ENCODE data around the gene GABRA5. TPM values are rescaled to one million over a fixed set of nuclear protein-coding genes. Genes with fewer than 3 reads are reported as not detected.

GABRA5 gene
- total and polyA plus RNA-seq, 2 of the 4 experiments (the other 2 are of a cell fraction), result 4.0 to 7.3 TPM

DNA sequence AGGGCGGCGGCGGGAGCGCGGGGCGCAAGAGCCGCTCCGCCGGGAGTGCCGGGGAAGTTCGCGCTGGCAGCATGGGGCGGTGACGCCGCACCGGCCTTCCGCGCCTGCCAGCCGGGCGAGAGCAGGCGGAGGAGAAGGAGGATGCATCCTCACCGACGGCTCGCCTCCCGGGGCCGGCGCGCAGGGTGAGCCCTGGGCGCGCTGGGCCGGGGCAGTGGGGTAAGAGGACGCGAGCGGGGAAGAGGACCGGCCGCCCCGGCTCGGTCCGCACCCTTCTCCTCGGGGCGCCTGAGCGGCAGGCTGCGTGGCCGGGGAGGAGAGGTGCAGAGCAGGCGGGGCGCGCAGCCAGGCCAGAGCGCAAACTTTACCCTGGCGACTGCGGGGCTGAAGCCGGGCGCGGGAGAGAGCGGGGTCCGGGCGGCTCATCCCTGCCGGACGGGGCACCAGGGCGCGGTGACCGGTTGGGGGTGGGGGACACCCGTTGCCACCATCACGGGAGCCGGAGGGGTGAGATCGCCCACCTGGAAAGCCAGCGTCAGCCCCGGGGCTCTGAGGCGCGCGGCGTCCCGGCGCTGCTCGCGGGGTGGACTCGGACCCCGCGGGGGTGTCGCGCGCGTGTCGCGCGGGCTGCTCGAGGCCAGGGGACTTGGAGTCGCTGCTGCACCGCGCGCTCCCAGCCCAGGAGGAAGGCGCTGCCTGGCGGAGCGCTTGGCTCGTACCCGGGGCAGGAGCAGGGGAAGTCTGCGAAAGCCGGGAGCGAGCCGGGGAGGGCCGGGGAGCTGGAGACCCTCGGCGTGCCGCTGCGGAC lies 542 bp downstream of the GABRA5 start:
- no peak overlapping the region for H2AK9ac ChIP-seq (replicated peaks; ENCODE audit: low read depth, low read length, poor library complexity)
- no peaks in the 10 kb centered on the region for H3K9me3 ChIP-seq (ENCODE audit: control insufficient read depth, insufficient read depth, low read length)
- H4K5ac ChIP-seq (ENCODE audit: low read depth, low read length), result no peak overlapping the region
- intact Hi-C loops (cut with micrococcal nuclease) (loop anchor here (10.0 kb wide), 1 partner anchor 1733 kb away; no protein-coding TSS in a partner anchor), in situ Hi-C loops (cut with MboI; ENCODE audit: low sequenced_read_pairs) (loop anchor here (10.0 kb wide), 1 partner anchor 1353 kb away; no protein-coding TSS in a partner anchor), dilution Hi-C loops (cut with HindIII; ENCODE audit: low sequenced_read_pairs, unreplicated experiment) (no loop called here)
- no peaks in the 10 kb centered on the region for H3K4me1 ChIP-seq (ENCODE audit: control insufficient read depth, insufficient read depth, low read length)
- DNase-seq (no peak), ATAC-seq (ENCODE audit: low read depth) (peak; percentile 17; the same call in 1 of the 2 replicates)
- no peak overlapping the region for H3K14ac ChIP-seq (replicated peaks; ENCODE audit: low read depth, low read length)
- POLR2A ChIA-PET (ENCODE audit: unreplicated experiment), result no interaction called here
- H2BK120ac ChIP-seq (ENCODE audit: low read depth, low read length), result no peak overlapping the region
- H3K27me3 ChIP-seq (ENCODE audit: control insufficient read depth, insufficient read depth, low read length), result peaks cover 16% of the 10 kb centered on the region
- no TSS peak for BruUV-seq (replicated peaks)
- H2BK15ac ChIP-seq (ENCODE audit: low read depth, low read length), result no peak overlapping the region
- H3K9me1 ChIP-seq (ENCODE audit: insufficient read depth, low read length), result no peaks in the 10 kb centered on the region
- no peaks in the 10 kb centered on the region for H4K20me1 ChIP-seq (ENCODE audit: insufficient read depth, low read length)
- no peak overlapping the region for H2BK5ac ChIP-seq (ENCODE audit: low read depth, low read length, poor library complexity, severe bottlenecking)
- H4K91ac ChIP-seq (ENCODE audit: insufficient read depth, low read depth, low read length), result no peak overlapping the region
- no peak overlapping the region for H3K4me3 ChIP-seq (ENCODE audit: insufficient read depth, low read depth, low read length)
- no peak overlapping the region for H3K27ac ChIP-seq (ENCODE audit: insufficient read depth, low read length)
- peak overlapping the region; percentile 51 for H2AFZ ChIP-seq (replicated peaks; ENCODE audit: low read length, poor library complexity)
- no peak overlapping the region for H4K8ac ChIP-seq (ENCODE audit: low read depth in 2 of 2, low read length in 2 of 2)
- no peak overlapping the region for H2BK20ac ChIP-seq (ENCODE audit: low read depth, low read length)
- CTCF ChIA-PET, result no interaction called here
- no peak overlapping the region for H3K4me2 ChIP-seq (ENCODE audit: low read depth, low read length)
- H3K36me3 ChIP-seq (ENCODE audit: control insufficient read depth, insufficient read depth, low read length), result no peaks in the 10 kb centered on the region
- H3K79me1 ChIP-seq (ENCODE audit: low read depth in 1 of 2, low read length in 2 of 2), result no peaks in the 10 kb centered on the region
- no peak overlapping the region for H3K23ac ChIP-seq (ENCODE audit: low read depth, low read length)
- H3K9ac ChIP-seq (ENCODE audit: low read depth, low read length), result no peak overlapping the region
- H3K4ac ChIP-seq (ENCODE audit: low read depth, low read length), result no peak overlapping the region
- no peak overlapping the region for H3K18ac ChIP-seq (ENCODE audit: low read depth, low read length)
- 1% methylated on average over 20 of the region's 104 CpGs; no CpG with 5 or more reads in 1 of the 2 experiments for WGBS, 2 experiments (ENCODE audit: extremely low coverage in 2 of 2, insufficient read length in 1 of 2)
- no peak overlapping the region for H2AK5ac ChIP-seq (ENCODE audit: low read depth, low read length)
- no peak overlapping the region for H3K56ac ChIP-seq (ENCODE audit: extremely low read depth, insufficient read depth, low read length)
- TF ChIP-seq POLR2A (IDR thresholded peaks at IDR 0.05; ENCODE audit: low read depth, low read length) (no peak), MXI1 (IDR thresholded peaks at IDR 0.05; ENCODE audit: borderline replicate concordance, low read depth, low read length) (no peak), BHLHE40 (IDR thresholded peaks at IDR 0.05; ENCODE audit: low read depth, low read length) (no peak), SMC3 (IDR thresholded peaks at IDR 0.05; ENCODE audit: low read depth, low read length) (no peak), CTCF (conservative IDR thresholded peaks at IDR 0.05; ENCODE audit: low read depth, low read length) (no peak), MAFK (IDR thresholded peaks at IDR 0.05; ENCODE audit: low read depth, low read length) (no peak), MAZ (IDR thresholded peaks at IDR 0.05; ENCODE audit: borderline replicate concordance, low read depth, low read length) (no peak), RAD21 (IDR thresholded peaks at IDR 0.05; ENCODE audit: low read length) (no peak), NFE2L2 (IDR thresholded peaks at IDR 0.05; ENCODE audit: low read depth, low read length) (no peak), CEBPB (IDR thresholded peaks at IDR 0.05; ENCODE audit: low read depth, low read length) (no peak), ELK1 (IDR thresholded peaks at IDR 0.05; ENCODE audit: borderline replicate concordance, low read depth, low read length) (no peak), CHD1 (IDR thresholded peaks at IDR 0.05; ENCODE audit: low read depth, low read length) (no peak), RCOR1 (IDR thresholded peaks at IDR 0.05; ENCODE audit: insufficient replicate concordance, low read length) (no peak), FOS (IDR thresholded peaks at IDR 0.05; ENCODE audit: low read depth, low read length) (no peak)
- TF ChIP-seq, protein P1, sequence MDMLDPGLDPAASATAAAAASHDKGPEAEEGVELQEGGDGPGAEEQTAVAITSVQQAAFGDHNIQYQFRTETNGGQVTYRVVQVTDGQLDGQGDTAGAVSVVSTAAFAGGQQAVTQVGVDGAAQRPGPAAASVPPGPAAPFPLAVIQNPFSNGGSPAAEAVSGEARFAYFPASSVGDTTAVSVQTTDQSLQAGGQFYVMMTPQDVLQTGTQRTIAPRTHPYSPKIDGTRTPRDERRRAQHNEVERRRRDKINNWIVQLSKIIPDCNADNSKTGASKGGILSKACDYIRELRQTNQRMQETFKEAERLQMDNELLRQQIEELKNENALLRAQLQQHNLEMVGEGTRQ (IDR thresholded peaks at IDR 0.05; ENCODE audit: low read depth, low read length), result no peak

All from IMR-90 (cell line).